Measurements from ENCODE around the gene ABCC1. TPM values are rescaled to one million over a fixed set of nuclear protein-coding genes. Genes with fewer than 3 reads are reported as not detected.
"Not testable (repeated sequence)": the region's sequence is repeated elsewhere in the genome, so short reads cannot be mapped to it uniquely, and the experiment has no call there.

ABCC1 gene
- total RNA-seq, 1 donor from 2014 or later, result 61.1 TPM

DNA sequence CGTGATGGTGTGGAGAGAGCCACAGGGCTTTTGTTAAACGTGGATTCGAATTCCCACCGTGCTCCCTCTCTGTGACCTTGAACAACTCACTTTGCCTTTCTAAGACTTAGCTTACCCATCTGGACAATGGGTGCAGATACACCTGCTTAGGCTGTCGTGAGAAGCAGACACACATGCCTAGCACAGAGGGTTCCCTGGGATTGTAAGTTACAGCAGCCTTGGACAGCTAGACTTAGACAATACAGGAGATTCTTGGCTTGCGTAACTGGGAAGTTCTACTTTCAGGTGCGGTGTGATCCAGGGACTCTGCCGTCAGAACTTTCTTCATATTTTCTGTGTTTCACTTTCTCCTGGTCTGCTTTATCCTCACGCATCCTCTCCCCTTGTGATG lies 127.0 kb downstream of the ABCC1 start:
- intact Hi-C loops (cut with micrococcal nuclease), result no loop called here

DNA sequence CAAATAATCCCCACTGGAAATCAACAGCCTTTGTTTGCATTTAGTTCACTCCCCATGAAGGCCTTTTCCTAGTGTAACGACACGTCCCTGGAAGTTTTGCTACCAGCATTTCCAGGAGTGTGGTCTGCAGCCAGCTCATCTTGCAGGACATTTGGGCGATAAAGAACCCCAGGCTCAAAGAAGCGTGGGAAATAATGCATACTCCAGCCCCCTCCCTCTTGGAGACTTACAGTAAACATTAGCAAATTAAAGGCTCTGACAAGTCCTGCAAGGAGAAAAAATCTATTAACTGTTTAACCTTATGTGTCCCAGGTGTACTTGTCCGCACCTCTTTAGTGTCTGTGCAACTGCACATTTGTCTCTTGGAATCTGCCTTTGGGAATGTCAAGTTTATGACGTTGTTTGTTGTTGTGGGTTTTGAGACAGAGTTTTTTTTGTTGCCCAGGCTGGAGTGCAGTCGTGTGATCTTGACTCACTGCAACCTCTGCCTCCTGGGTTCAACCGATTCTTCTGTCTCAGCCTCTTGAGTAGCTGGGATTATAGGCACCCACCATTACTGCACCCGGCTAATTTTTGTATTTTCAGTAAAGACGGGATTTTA lies 131.1 kb downstream of the ABCC1 start:
- intact Hi-C loops (cut with micrococcal nuclease), result no loop called here

DNA sequence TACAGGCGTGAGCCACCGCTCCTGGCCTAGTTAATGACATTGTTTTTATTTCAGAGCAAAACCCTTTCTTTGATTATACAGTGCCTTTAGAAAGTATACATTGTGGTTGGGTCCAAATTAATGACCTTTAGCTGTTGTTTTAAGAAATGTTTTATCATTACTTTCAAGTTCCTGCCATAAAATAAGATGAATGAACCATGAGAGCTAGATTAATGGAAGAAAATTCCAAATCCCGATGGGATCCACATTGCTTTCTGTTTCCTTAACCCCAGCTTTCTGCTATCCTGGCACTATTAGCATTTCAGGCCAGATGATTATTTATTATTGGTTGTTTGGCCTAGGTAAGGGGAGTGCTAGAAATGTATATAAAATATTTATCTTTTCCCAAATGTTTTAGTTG lies 131.7 kb downstream of the ABCC1 start:
- intact Hi-C loops (cut with micrococcal nuclease), result no loop called here

DNA sequence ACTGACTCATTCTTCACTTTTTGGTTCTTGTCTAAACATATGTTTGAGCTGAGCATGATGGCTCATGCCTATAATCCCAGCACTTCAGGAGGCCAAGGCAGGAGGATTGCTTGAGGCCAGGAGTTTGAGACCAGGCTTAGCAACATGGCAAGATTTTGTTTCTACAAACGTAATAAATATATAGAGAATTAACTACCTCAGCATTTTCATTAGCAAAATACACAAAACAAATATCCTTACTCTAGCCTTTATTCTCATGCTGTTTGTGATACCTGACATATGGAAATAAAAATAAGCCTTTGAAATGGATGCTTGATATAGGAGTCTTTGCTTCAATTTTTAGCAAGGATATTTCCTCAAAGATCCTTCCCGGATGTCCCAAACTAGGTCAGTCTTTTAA lies 132.8 kb downstream of the ABCC1 start:
- intact Hi-C loops (cut with micrococcal nuclease), result no loop called here

DNA sequence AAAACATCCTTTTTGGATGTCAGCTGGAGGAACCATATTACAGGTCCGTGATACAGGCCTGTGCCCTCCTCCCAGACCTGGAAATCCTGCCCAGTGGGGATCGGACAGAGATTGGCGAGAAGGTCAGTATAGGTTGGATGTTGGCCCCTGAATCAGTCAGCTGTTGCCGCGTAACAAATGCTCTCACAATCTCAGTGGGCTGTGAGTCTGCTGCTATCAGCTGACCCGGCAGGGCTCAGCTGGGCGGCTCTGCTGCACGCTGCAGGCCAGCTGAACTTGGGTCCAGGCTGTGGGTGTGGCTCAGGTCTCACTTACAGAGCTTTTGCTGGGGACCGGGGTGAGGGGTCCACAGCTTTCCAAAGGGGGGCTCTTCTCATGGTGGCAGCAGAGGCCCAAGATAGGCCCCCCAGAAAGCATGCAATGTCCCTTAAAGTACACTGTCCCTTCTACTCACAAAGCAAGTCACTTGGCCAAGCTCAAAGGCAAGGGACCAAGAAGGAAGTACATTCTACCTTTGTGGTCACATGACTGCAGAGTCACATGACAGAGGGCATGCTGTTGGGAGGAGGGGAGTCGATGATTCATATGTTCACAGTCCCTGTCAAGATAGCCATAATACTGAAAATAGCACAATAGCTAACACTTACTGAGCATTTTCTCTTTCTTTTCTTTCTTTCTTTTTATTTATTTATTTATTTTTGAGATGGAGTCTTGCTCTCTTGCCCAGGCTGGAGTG lies 134.2 kb downstream of the ABCC1 start:
- intact Hi-C loops (cut with micrococcal nuclease), result no loop called here

DNA sequence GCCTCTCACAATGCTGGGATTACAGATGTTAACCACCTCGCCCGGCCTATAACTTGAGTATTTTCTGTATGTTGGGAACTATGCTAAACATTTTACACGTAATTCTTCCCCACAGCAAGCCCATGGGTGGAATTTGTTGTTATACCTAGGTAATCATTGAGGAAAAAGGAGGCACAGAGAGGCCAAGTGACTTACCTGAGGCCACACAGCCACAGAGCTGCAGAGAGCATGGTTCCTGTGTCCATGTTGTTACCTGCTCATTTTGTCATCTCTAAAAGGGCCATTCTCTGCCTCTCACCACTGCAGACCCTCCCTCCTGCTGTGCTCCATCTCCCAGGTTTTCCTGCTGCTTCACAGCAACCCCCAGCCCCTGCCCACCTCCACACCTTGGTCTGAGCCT lies 135.5 kb downstream of the ABCC1 start:
- intact Hi-C loops (cut with micrococcal nuclease), result no loop called here

DNA sequence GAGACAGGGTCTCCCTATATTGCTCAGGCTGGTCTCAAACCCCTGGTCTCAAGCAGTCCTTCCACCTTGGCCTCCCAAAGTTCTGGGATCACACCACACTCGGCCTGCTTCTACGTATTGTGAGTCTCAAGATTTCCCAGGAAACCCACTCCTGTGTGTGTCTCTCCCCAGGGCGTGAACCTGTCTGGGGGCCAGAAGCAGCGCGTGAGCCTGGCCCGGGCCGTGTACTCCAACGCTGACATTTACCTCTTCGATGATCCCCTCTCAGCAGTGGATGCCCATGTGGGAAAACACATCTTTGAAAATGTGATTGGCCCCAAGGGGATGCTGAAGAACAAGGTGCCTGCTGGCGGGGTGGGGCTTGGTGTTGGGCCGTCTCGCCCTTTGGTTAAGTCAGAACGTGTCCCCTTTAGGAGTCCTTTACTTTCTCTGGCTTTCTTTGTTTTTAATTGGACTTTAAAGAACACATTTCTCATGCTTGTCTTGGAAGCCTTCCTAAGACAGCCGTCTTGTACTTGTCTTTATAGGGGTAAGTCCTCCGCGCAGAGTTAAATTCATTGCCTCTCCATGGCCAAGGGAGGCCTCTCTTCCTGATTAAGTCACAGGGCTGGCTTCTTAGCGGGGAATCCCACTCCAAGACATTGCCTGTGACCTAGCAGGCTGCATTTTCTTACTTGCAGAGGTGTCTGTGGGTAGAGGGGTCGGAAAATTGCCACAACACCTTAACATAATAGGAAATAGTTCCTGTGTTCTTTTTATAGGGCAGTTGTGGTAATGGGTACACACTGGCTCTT lies 137.4 kb downstream of the ABCC1 start:
- intact Hi-C loops (cut with micrococcal nuclease), result no loop called here

DNA sequence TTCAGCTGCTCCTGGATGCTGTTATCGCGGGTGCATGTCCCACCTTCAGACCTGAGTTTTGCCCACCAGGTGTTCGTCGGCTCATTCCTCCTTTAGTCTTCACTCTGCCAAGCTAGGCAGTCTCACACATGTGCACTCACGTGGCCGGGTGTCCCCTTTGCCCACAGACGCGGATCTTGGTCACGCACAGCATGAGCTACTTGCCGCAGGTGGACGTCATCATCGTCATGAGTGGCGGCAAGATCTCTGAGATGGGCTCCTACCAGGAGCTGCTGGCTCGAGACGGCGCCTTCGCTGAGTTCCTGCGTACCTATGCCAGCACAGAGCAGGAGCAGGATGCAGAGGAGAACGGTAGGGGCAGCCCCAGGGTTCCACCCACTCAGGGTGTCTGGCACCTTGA lies 140.8 kb downstream of the ABCC1 start:
- intact Hi-C loops (cut with micrococcal nuclease), result no loop called here

DNA sequence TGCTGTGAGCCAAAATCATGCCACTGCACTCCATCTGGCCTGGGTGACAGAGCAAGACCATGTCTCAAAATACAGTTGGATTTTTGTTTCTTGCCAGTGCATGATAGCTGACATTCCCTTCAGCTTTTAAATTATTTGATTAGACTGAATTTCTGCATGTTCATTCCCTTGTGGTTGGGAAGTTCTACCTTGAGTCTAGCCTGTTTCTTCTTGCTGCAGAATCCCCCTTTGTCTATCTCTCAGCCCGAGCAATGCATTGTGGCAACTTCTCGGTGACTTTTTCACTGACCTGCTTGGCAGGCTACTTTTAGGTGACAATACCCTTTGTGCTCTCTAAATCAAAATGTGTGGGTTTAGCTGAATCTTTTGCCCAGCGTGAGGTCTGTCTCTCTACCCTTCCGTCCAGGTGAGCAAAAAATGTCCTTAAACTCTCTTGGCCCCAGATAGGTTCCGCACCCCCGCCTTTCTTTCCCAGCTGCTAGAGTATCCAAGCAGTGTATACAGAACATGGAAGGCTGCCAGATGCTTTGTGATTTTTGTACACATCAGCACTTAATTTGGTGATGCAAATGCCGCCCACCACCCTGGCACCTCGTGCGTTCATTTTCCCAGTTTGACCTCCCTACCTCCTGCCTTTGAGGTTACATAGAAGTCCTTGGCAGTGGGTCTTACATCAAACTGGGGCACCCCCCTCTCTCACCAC lies 143.7 kb downstream of the ABCC1 start:
- intact Hi-C loops (cut with micrococcal nuclease), result no loop called here

DNA sequence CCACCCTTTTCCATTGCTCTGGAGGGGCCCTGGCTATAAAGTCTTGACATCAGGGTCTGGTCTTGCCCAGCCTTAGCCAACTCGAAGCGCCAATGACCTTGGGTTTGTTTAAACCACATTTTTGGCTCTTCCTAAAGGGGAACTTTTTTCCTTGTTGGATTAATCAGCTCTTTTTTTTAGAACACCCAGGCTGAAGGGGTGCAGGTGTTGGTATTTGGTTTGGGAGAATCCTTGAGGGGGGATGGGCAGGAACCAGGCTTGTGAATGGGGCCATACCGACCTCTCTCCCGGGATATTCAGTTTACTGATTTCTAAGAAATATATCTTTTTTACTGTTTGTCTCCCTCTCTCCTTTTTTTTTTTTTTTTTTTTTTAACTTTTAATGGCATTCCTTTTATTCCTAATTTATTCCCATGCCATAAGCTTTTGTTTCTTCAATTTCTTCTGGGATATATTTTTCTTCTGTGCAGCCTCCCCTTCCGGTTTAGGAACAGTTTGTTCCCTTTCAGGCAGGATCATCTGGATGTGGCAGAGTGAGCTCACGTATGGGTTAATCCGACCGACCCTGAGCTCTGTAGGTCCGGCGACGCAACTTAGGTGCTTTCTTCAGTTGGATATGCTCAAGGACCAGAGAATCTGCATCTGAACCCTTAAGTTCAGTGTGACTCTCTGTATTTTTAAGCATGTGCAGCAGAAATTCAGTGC lies 144.4 kb downstream of the ABCC1 start:
- intact Hi-C loops (cut with micrococcal nuclease), result no loop called here

DNA sequence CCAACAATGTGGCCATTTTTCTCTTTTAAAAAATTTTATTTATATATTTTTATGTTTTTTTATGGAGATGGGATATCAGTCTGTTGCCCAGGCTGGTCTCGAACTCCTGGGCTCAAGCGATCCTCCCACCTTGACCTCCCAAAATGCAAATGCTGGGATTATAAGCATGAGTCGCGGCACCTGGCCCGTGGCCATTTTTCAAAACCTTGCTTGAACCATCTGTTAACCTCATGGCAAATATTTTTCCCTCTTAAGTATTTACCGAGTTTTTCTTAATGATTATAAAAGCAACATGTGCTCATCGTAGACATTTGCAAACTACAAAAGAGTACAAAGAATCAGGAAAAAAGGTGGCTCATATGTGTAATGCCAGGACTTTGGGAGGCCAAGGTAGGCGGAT lies 146.2 kb downstream of the ABCC1 start:
- intact Hi-C loops (cut with micrococcal nuclease), result no loop called here

DNA sequence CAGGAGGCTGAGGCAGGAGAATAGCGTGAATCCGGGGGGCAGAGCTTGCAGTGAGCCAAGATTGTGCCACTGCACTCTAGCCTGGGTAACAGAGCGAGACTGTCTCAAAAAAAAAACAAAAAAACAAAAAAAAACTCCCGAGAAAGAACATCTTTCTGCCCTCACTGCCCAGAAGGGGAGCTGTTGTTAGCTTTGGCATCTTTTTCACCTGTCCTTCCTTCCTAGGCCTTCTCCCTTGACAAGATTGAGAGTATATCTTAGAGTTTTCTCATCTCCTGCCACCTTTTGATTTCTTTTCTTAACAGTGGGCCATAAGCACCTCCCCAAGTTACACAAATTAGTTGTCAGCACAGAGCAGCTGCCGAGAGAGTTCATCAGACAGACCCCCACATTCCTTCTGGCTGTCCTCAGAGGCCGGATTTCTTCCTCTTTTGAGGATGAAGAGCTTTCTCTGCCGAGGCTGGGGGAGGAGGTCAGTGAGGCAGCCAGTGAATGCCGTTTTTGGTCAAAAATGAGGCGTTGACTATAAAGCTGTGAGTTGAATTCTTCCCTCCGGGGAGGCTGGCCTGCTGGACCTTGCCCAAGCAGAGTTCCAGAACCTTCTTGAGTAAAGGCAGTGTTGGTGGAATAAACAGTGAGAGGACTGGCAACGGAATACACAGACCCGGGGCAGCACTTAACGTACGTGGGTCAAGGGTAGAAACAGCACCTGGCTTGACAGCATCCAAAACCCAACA lies 146.9 kb downstream of the ABCC1 start:
- intact Hi-C loops (cut with micrococcal nuclease), result no loop called here

DNA sequence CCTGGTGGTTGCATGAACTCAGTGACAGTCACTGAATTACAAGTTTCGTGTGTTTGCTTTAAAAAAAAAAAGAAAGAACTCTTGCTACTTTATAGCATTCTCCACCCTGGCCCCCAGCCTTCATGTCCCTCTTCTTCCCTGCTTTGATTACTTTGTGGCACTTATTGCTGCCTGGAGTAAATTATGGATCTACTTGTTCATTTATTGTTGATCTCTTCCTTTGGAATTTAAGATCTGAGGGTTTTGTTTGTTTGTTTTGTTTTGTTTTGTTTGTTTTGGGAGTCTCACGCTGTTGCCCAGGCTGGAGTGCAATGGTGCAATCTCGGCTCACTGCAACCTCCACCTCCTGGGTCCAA lies 147.4 kb downstream of the ABCC1 start:
- intact Hi-C loops (cut with micrococcal nuclease), result no loop called here

DNA sequence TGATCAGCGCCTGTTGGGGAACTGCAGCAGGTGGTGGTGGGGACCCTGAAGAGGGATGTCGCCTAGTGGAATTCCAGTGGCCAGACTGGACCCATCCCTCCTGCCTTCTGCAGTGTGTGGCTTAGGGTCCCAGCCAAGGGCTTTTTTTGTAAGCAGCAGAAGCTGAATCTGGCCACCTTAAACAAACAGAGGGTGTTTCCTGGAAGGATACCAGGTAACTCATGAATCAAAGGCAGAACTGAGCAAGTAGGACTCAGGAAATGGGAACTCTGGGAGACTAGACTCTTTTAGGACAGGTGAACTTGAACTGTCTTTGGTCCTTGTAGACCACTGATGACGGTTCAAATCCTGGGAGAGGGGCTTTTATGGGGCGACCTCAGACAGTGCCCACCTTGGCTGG lies 149.9 kb downstream of the ABCC1 start:
- intact Hi-C loops (cut with micrococcal nuclease), result no loop called here

DNA sequence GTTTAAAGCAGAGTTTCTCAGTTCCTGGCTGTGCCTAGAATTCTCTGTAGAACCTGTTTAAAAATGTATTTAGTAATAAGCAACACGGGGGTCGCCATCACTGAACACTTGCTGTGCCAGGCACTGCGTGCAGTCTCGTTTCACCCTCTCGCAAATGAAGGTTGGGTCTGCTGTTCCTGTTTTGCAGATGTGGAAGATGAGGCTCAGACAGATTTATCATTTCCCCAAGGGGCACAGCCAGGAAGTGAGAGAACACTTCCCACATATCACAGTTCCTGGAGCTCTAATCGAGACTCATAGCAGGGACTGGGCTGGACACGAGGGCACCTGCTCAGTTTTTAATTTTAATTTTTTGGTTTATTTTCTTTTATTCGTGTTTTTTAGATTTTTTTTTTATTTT lies 151.2 kb downstream of the ABCC1 start:
- intact Hi-C loops (cut with micrococcal nuclease), result no loop called here

DNA sequence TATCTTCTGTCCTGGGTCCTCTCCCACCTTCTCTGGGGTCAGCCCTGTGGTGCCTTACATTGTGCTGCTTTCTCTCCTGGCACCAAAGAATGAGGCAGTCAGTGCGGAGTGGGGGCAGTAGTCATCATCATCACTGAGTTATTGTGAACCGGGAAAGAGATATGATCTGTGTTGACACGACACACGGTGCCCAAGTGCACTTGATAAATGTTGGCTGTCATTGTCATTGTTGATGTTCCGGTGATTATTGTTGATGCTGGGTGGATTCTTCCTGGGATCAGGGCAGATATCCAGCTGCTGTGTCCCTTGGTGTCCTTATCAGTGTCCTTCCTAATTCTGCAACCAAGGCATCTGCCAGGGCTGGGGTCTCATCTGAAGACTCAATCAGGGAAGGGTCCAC lies 152.2 kb downstream of the ABCC1 start:
- intact Hi-C loops (cut with micrococcal nuclease), result no loop called here

DNA sequence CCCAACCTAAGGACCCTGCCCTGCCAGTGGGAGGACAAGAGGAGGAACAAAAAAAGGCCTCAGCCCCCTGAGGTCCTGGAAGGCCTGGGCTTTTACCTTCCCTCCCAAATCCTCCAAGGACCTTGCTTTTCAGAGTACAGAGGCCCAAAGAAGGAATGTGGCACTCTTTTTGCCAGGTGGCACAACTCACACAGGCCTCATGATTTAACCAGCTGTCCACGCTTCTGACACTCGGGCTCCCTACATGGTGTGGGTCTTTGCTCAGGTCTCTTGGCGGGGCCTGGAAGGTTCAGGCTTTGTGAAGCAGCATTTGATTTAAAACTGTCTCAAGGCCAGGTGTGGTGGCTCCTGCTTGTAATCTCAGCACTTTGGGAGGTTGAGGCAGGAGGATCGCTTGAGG lies 153.3 kb downstream of the ABCC1 start:
- intact Hi-C loops (cut with micrococcal nuclease), result no loop called here

DNA sequence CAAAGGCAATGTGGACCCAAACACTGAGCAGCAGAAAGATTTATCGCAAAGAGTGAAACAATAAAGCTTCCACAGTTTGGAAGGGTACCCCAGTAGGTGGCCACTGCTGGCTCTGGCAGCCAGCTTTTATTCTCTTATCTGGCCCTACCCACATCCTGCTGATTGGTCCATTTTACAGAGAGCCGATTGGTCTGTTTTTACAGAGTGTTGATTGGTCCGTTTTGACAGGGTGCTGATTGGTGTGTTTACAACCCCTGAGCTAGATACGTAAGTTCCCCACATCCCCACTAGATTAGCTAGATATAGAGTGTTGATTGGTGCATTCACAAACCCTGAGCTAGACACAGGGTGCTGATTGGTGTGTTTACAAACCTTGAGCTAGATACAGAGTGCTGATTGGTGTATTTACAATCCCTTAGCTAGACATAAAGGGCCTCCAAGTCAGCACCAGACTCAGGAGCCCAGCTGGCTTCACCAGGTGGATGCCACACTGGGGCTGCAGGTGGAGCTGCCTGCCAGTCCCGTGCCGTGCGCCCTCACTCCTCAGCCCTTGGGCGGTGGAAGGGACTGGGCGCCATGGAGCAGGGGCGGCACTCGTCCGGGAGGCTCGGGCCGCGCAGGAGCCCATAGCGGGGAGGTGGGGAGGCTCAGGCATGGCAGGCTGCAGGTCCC lies 154.9 kb downstream of the ABCC1 start:
- intact Hi-C loops (cut with micrococcal nuclease), result not testable (repeated sequence)

DNA sequence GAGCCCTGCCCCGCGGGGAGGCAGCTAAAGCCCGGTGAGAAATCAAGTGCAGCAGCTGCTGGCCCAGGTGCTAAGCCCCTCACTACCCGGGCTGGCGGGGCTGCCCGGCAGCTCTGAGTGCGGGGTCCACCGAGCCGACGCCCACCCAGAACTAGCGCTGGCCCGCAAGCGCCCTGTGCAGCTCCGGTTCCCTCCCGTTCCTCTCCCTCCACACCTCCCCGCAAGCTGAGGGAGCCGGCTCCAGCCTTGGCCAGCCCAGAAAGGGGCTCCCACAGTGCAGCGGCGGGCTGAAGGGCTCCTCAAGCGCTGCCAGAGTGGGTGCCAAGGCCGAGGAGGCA lies 155.4 kb downstream of the ABCC1 start:
- intact Hi-C loops (cut with micrococcal nuclease), result not testable (repeated sequence)

DNA sequence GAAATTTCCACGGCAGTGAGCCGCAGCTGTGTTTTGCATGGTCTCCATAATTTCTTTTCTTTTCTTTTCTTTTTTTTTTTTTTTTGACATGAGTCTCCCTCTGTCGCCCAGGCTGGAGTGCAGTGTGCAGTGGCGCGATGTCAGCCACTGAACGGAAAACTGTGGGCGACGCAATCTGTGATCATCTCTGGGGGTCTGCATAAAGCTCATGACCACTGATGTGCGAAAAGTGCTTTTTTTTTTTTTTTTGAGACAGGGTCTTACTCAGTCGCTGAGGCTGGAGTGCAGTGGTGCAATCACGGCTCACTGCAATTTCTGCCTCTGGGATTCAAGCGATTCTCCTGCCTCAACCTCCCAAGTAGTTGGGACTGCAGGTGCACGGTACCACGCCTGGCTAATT lies 156.2 kb downstream of the ABCC1 start:
- intact Hi-C loops (cut with micrococcal nuclease), result no loop called here
